HL-60/S4 treated with retinoic acid at 250 ng/mL for 4 days and 3 days (cell line): ENCODE measurements around the gene CHN1.

Source experiments
- in situ Hi-C: fragments of 300-500 bp; cut with MboI; formaldehyde crosslinking; loops from 2 replicates; pipeline ENCODE4 v1.7.0; 2022; ENCODE audit warnings: low sequenced_read_pairs

The CHN1 gene

DNA sequence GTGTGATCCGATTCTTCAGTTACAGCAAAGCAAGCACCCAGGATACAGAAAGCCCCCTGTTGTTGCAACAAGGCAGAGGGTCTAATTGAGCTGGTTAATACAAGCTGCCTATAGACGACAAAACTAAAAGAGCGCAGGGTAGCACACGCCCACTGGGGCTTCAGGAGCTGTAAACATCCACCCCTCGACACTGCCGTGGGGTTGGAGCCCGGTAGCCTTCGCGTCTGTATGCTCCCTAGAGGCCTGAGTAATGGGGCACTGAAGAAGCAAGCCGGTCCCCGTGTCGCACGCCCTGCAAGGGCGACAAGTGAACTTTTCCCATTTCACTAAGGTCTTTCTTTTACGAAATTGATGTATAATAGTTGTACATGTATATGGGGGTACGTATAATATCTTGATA is 216.2 kb downstream of the CHN1 start:
- in situ Hi-C loops: no loop called here

DNA sequence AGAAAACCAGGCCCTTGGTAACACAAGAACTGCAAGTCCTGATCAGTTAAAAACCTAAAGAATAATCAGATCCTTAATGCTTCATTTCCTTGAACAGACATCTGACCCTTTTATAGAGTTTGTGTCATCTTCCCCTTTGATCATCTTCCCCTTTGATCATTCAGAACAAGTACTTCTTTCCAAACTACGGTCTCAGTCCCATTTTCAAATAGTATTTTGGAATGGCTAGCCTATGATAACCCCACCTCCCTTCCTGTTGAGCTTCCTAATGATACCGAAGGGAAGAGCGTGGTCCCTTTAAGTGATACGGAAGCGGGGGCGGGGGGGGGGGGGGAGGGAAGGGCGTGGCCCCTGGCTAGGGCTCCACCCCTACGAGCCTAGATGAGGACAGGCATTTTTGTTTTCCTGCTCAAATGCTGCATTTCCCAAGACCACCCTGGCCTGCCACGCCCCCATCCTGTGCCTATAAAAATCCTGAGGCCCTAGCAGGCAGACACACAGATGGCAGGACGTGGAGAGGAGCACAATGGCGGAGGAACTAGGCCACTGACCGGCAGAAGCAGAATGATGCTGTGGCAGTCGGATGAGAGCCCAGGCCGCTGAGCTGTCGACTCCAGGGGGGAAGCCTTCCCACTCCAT is 216.8 kb downstream of the CHN1 start:
- in situ Hi-C loops: no loop called here

DNA sequence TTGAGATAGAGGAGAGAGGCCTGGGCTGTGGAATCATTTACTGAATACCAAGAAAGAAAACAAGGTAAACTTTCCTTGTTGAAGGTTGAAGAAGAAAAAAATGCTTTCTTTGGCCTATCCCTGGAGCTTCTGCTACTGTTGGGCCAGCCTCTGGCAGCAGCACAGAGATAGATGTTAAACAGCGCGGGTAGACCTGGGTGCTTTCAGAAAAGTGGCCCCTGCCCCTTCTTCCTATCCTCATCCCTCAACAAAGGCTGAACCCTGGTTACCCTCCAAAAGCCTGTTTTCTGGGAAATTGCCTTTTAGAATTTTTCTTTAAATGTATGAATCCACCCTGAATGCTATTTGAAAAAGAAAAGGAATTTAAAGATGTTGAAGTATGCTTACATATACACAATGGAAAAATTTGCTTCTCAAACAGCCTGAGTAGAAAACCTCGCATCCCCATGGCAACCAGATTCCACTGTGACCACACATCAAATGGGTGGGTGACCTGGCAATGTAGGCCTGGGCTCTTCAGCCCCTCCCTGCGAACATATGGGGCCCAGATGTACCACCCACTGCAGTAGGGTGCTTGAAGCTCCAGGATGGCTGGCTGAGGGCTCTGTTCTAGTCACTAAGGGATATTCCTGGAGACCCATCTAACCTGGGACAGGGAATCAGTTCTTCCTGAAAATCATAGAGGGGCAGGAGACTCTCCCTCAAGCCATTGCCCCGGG is 217.5 kb downstream of the CHN1 start:
- in situ Hi-C loops: no loop called here

DNA sequence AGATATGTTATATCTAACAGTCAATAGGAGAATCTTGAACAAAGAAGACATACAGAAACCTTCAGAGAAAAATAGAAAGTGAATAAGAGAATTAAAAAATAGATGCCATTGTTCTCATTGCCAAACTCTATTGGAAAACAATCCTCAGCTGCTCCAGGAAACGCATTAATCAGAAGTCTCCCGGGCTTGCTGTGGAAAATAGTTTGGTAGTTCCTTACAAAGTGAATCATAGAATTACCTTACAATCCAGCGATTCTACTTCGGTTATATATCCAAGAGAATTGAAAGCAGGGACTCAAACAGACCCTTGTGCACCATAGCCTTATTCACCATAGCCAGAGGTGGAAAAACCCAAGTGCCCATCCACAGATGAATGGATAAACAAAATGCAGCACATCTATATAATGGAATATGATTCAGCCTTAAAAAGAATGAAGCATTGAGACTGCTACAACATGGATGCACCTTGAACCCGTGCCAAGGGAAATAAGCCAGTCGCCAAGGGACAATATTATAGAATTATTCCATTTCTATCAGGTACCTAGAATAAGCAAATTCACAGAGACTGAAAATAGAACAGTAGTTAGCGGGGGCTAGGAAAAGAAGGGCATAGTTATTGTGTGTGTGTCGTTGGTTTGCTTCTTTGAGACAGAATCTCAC is 219.0 kb downstream of the CHN1 start:
- in situ Hi-C loops: no loop called here

DNA sequence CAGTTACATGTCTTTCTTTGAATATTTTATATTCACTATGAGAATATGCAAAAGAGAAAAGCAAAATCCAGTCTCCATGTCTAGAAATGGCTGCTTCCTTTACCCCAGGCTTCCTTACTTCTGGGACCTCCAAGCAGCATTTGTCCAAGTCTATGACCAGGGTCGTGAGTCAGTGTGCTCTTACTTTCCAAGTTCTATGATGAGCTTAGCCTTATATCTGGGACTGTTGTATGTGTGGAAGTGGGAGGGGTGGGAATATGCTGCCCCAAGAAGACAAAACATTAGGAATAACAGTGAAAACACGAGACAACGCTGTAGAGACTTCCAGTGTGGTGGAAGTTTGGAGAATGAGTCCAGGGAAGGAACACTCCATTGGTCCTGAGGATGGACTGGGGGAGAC is 219.7 kb downstream of the CHN1 start:
- in situ Hi-C loops: no loop called here

DNA sequence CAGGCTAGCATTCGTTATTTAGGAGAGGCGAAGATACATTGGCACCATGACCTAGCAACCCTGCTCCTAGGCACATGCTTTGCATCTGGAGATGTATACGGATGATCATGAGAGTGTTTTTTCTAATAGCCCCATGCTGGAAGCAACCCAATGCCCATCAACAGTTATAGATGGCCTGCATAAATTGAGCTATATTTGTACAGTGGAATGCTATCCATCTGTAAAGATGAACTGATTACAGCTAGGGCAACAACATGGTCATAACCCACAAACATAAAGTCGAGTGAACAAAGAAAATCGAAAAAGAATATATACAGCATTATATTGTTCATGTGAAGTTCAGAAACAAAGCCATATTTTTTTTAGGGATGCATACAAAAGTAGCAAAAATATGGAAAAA is 220.3 kb downstream of the CHN1 start:
- in situ Hi-C loops: no loop called here

DNA sequence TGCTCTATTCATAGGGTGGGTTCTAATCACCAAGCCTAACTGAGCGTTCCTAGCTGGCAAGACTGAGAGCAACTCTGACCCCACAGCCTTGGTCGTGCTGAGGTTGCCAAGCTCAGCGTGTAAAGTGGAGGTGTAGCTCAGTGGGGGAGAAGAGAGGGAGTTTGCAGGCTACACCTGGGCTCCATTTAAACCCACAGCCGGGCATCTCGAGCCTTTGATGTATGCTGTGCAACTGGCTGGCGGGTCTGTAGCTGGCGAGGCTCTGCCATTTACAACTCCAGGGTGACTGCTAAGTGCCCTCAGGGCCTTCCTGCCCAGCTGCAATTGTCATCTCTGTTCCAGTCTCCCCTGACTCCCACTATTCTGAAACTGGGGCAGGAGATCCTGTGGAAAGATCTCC is 220.9 kb downstream of the CHN1 start:
- in situ Hi-C loops: no loop called here

DNA sequence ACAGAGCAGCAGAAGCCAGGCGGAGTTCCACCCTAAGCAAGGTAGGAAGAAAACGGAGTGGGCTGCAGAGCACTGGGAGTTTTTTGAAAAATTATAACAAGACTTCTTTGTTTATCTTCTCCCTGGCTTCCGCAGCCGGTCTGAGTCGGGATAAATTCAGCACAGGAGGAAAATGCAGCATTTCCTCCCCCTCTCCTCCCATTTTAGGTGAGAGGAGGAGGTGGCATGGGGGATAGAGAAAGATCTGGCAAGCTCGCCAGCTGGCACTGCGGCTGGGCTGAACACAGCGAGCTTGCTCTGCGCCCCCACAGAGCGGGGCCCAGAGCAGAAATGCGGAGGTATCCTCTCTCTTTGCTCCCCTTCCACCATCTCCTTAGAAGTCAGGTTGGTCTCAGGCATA is 223.2 kb downstream of the CHN1 start:
- in situ Hi-C loops: no loop called here

DNA sequence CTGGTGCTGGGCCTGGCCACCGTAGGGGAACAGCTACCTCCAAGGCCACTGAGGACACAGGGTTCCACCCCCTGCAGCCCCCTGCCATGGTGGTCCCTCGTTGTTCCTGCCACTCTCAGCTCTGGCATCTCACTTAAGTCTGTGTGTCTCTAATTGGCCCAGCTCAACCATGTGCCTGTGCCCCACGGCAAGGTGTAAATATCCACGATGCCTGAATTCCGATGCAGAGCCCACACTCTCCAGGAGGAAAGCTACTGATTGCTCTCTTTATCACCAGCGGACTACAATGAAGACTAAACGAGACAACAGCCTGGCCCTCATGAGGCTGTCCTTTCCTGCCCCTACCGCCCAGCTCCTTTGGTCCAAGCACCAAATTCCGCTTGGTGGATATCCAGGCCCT is 223.9 kb downstream of the CHN1 start:
- in situ Hi-C loops: no loop called here

DNA sequence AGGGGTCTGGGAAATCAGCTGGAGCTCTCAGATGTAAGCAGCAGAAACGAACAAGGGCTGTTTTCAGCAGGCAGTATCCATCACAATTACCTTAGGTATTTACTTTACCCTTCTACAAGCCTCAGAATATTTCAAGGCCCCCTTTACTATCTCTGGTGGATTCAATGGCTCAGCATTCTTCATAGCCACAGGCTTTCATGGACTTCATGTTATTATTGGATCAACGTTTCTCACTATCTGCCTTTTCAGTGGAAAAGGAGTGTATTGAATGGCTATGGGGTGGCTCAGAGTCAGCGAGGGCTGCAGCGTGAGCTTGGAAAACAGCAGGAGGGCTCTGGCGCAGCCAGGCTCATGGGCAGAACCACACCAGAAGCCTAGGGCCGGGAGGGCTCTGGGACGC is 224.3 kb downstream of the CHN1 start:
- in situ Hi-C loops: no loop called here

DNA sequence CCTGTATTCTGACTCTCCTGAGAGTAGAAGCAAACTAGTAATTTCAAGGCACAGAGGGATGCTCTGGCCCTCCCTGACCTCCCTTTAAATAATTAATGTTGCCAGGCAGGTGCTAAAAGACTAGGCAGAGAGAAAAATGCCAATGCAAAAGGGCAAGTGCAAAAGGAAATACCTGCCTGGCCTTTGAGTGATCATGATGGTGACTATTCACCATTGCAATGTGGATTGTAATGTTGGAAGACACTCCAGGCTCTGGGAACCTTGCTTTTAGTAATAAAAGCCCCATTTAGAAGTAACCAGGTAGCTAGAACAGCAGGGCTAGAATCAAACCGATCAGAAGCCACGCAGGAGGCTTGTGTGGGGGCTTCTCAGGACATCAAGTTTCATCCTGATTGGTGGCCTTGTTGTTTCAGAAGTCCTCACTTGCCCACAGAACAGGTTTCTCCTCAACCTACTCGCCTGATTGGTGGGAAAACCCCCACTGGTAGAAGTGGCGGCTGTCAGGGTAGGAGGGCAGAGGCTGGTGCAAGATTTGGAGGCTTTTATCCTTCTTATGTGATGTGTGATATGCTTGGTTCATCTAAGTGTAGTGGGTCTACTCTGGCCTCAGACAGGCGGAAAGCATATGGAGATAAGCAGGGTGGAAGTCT is 224.9 kb downstream of the CHN1 start:
- in situ Hi-C loops: no loop called here

DNA sequence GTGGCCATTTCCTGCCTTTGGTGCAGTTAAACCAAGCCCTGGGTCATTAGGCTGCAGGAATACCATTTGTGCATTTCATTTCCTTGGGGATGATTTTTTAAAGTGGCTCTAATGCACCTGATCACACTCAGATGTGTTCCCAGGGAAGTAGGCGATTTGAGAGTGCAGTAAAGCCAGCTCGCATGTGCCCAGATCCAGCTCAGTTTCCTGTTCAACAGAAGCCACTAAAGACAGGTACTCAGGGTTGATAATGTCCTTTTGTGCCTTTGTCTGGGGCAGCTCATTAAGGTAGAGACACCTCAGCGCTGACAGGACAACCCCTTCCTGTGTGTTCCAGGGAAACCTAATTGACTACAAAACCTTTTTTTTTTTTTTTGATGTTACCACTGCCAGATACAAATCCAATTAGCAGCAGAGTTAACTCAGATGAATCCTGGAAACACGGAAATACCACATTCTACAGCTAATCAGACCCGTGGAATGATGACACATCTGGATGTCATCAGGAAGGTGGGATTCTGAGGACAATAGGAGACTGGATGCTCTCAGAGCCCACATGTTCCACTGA is 225.7 kb downstream of the CHN1 start:
- in situ Hi-C loops: no loop called here

DNA sequence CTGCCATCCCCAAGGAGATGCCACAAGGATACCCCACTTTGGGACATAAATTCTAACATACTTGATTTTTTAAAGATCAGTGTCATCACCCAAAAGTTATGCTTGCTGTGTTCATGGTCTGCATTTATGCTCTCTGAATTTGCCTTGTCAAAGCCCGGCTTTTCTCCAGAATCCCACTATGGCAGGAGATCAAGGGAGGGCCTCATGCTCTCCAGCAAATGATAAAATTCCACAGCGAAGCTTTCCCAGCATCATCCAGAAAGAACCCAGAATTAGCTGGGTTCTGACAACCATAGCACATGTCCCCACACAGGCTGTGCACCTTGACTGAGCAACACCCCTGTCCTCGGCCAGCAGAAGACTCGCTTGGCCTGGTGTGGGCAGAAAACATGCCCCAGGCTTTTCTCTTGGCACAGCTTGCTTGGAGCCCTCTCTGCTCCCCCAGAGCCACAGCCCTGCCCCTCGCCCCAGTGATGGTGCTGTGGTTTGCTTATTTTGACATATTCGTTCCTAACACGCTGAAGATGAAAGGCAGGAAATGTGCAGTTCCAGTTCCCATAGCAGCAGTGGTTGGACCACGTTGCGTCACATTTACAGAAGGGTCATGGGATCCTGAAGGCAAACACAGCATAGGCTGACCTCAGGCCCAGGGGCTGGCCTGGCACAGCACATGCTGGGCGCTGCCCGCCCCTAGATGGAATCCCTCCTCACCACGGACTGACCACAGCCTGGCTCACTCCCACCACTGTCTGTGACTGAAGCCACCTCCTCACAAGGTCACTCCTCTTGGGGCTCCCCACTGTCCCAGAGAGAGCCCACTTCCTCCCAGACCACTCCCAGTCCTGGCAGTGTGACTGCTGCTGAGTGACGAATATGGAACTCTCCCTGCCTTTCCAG is 226.8 kb downstream of the CHN1 start:
- in situ Hi-C loops: no loop called here

DNA sequence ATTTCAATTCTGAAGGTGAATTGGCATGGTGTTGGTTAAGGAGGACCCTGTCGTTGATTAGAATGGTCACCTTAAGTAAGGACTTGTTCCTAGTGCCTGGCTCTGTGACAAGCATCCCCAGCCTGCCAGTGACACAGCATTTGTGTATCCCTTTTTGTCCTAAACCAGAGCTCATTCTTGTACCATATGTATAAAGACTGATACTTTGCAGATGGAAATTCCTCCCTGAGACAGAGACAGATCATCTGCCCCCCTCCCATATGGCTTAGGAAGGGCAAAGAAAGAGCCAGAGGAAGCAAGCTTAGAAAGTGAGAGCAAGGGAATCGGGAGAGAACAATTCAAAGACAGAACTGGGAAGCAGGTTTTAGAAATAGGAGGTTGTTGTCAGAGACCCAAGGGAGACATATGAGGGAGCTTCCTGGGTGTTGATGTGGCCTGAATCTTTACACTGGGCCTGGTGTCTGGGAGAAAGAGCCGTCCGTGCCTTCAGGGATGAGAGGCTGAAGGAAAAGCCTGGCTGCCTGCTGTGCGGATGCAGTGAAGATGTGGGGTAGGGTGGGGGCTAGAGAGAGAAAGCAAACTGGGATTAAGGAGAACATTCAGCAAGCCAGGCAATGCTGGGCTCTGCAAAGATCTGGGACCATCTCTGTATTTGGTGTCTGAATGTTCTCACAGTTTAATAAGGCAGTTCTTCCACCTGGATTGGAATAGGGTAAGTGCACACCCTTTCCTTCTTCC is 227.7 kb downstream of the CHN1 start:
- in situ Hi-C loops: no loop called here

DNA sequence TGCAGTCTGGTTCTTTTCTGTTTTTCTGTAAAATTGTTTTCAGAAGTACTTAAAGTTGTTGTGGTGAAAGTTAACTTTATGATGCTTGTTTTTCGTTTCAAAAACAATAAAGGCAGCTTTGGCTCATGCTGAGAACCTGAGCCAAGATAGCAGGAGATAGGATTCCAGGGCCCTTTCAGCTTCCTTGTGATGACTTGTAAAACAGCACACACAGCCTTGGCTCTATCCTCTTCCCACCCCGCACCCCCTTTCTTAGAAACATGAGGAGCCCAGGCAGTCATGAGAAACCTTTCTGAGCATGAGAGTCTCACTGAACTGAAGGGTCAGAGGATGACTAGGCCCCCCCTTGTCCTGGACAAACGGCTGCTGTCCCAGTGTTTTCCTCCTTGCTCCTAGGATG is 228.5 kb downstream of the CHN1 start:
- in situ Hi-C loops: no loop called here

DNA sequence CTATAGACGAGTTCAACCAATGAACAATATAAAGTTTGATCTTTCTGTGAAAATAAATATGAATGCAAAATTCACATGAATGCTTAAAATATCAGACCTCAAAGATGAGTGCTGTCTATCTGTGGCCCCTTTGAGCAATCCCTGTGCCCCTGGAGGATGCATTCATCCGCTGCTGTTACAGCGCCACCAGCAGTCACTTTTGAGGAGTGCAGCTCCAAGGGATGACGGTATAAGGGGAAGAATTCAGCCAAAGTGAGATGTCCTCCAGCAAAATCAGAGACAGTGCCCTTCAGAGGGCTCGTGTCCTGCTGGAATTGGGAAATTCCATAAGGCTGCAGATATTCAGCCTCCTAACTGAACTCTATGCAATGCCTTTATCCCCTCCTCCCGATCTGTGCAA is 229.0 kb downstream of the CHN1 start:
- in situ Hi-C loops: no loop called here

DNA sequence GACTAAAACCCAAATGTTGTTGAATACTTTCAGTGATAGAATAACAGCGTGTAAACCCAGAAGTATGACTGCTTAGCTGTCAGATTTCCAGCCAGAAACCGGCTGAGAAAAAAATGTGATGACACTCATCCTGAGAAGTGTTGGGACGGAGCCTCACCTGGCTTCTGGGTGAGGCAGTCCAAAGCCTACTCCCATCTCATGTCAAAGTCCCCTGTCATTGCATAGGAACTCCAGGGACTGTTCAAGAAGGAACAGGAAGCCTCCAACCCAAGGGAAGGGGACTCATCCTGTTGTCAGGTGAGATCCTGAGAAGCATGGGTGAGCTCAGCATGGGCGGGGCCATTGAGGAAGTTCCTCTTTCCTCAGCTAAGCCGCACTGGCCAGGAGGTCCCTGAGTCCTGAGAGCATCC is 229.6 kb downstream of the CHN1 start:
- in situ Hi-C loops: no loop called here

DNA sequence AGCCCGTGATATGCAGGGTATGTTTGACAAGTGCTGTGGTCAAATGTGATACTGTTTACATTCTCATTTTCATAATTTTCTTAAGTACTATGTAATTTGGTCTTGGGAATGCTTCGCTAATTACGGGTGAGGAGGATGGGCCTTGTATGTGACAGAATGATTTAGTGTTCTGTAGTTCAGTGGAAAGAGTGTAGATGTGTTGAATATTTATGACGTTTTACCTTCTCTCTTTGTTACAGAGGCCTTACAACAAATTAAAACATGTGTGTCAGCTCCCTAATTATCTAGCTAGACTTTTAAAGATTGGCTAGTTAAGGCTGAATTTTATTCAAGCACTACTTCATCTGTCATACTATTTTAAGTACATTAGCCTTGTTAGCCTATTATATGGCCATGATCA is 230.3 kb downstream of the CHN1 start:
- in situ Hi-C loops: loop anchor here (25.0 kb wide), 1 partner anchor 212 kb away; no protein-coding TSS in a partner anchor

DNA sequence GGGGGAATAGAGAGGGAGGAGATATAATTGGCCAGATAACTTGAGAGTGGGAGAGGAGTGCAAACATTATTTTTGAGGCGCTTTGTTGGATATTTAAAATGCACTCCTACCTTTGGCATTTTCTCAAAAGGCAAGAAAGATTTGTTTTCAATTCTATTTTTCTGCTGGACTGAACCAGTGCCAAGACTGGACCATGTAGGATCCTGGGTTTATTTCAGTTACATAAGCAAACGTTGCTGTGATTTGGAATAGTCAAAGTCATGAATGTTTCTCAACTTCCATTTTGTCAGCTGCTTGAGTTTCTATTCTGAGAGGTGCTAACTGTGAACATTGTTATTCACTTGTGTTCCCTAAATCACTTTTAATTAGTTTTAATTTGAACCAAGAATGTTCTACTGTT is 232.0 kb downstream of the CHN1 start:
- in situ Hi-C loops: loop anchor here (25.0 kb wide), 1 partner anchor 214 kb away; no protein-coding TSS in a partner anchor

DNA sequence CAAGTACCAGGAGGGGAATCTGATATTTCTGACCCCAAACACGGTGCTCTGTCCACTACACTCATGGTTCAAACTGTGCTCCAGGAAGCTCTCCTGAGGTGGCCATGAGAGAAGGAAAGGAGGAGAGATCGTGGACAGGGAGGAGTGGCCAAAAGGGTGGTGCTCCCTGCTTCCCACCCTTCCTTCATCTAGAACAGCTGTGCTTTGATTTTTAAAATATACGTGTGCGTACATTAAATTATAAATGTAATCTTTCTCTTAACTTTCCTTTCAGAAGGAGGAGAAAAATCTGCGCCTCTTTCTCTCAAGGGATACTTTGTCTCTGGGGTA is 232.7 kb downstream of the CHN1 start:
- in situ Hi-C loops: loop anchor here (25.0 kb wide), 1 partner anchor 215 kb away; no protein-coding TSS in a partner anchor
